ENCODE data around the gene PPME1. TPM values are rescaled to one million over a fixed set of nuclear protein-coding genes. Genes with fewer than 3 reads are reported as not detected.

The PPME1 gene
- total and polyA plus RNA-seq, 12 donors: 24.2 to 35.3 (median 30.0) TPM

DNA sequence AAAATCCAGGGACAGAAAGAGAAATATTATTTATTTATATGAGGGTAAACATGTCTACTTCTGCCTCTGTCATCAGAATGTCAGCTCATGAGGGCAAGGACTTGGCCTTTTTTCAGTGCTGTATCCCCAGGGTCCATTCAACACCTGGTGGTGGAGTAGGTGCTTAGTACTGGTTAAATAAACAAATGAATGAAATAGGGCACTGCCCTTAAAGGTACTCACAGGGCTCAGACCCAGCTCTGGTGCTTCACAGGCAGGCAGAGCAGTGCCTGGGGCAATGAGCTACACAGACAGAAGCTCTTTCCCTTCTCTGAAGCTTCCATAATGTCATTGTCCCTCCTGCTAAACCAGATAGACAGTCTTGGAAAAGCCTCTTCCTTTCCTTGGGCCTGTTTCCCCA is 109.4 kb downstream of the PPME1 start:
- intact Hi-C loops (cut with DNase I): no loop called here
- Histone ChIP-seq H3K36me3 (no peaks in the 10 kb centered on the region), H3K4me3 (no peak overlapping the region), H3K27me3 (no peaks in the 10 kb centered on the region), H3K9me3 (no peaks in the 10 kb centered on the region), H3K4me1 (peaks cover 0 to 12% (median 0%) of the 10 kb centered on the region in 9 donors), H3K27ac (peak overlapping the region in 1 of 10 donors; percentile 75)
- TF ChIP-seq, protein P1, sequence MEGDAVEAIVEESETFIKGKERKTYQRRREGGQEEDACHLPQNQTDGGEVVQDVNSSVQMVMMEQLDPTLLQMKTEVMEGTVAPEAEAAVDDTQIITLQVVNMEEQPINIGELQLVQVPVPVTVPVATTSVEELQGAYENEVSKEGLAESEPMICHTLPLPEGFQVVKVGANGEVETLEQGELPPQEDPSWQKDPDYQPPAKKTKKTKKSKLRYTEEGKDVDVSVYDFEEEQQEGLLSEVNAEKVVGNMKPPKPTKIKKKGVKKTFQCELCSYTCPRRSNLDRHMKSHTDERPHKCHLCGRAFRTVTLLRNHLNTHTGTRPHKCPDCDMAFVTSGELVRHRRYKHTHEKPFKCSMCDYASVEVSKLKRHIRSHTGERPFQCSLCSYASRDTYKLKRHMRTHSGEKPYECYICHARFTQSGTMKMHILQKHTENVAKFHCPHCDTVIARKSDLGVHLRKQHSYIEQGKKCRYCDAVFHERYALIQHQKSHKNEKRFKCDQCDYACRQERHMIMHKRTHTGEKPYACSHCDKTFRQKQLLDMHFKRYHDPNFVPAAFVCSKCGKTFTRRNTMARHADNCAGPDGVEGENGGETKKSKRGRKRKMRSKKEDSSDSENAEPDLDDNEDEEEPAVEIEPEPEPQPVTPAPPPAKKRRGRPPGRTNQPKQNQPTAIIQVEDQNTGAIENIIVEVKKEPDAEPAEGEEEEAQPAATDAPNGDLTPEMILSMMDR (IDR thresholded peaks at IDR 0.05): no peak
- DNase-seq (no peak), ATAC-seq (no peak)

DNA sequence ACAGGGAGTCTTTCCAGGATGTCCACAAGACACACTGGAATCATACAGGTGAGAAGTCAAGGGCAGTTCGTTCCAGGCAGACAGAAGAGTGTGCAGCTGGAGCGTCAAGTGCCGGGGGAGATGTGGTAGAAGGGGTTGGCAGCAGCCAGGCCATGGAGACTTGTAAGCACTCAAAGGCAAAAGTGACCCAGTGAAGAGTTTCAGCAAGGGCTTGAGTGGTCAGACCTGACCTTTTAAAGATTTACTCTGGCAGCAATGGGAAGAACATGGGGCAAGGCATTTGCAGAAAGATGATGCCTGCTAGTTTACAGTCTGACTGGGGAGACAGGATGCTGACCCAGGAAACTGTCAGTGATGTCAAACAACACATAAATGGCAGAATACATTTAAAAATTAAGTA is 111.3 kb downstream of the PPME1 start:
- Histone ChIP-seq H3K27me3 (no peaks in the 10 kb centered on the region), H3K4me1 (peaks cover 0 to 12% (median 0%) of the 10 kb centered on the region in 9 donors), H3K27ac (no peak overlapping the region), H3K36me3 (peaks cover 0 to 6% (median 0%) of the 10 kb centered on the region in 9 donors), H3K4me3 (no peak overlapping the region), H3K9me3 (no peaks in the 10 kb centered on the region)
- DNase-seq (no peak), ATAC-seq (no peak)
- TF ChIP-seq, protein P1 (IDR thresholded peaks at IDR 0.05): no peak
- 74 to 91% methylated on average over 3 of the region's 3 CpGs for WGBS, 2 donors
- intact Hi-C loops (cut with DNase I): no loop called here

DNA sequence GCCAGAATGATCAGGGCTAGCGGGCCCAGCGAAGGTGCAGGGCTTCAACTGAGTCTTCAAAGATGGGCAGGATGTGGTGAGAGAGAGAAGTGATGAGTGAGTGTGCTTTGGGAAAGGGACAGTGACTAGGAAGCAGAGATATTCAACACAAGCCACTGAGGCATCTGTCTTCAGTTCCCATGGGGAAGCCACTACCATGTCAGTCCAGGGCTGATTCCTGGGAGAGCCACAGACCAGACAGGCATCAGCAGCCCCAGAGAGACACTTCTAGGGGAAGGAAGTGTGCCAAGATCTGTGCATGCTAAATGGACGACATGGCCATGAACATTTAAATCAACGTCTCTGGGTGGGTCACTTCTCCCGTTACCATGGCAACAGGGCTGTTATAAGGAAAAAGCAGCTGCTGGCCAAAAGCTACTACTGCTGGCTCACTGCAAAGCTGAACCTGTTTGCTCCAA is 111.9 kb downstream of the PPME1 start:
- H3K27ac ChIP-seq: no peak overlapping the region
- no peaks in the 10 kb centered on the region for H3K9me3 ChIP-seq
- intact Hi-C loops (cut with DNase I): no loop called here
- TF ChIP-seq, protein P1 (IDR thresholded peaks at IDR 0.05): no peak
- 59 to 65% methylated on average over 5 of the region's 5 CpGs for WGBS, 2 donors
- DNase-seq (no peak), ATAC-seq (no peak)
- peaks cover 0 to 17% (median 0%) of the 10 kb centered on the region in 9 donors for H3K4me1 ChIP-seq
- H3K4me3 ChIP-seq: no peak overlapping the region
- H3K36me3 ChIP-seq: peaks cover 0 to 6% (median 0%) of the 10 kb centered on the region in 9 donors
- H3K27me3 ChIP-seq: no peaks in the 10 kb centered on the region

DNA sequence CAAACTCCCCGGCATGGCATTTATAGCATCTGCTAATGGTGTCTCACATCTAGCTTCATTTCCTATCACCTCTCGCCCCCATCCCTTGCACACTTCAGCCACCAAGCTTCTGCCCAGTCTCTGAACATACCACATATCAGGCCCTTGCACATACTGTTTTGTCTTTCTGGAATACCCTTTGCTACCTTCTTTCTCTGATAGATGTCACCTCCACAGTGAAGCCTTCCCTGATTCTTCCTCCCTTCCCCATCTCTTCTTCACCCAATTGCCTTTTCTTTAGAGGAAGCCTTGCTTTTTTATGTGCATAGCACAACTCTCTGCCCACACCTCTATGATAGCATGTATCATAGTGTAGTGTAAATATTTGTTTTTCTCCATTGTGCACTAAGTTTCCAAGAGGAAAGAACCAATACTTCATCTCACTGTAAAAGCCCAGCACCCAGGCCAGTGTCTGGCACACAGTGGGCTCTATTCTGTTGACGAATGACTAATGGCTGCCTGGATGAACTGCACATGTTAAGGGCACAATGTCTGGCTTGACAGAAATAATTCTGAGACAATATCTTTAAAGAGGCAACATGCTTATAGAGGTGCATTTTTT is 112.6 kb downstream of the PPME1 start:
- H3K27me3 ChIP-seq: no peaks in the 10 kb centered on the region
- no peak overlapping the region for H3K27ac ChIP-seq
- H3K4me1 ChIP-seq: peaks cover 0 to 18% (median 0%) of the 10 kb centered on the region in 9 donors
- H3K36me3 ChIP-seq: peaks cover 0 to 6% (median 0%) of the 10 kb centered on the region in 9 donors
- TF ChIP-seq, protein P1 (IDR thresholded peaks at IDR 0.05): no peak
- DNase-seq (no peak), ATAC-seq (no peak)
- H3K9me3 ChIP-seq: no peaks in the 10 kb centered on the region
- intact Hi-C loops (cut with DNase I): no loop called here
- no peak overlapping the region for H3K4me3 ChIP-seq
- 84 to 89% methylated on average over 3 of the region's 3 CpGs for WGBS, 2 donors
